Measurements from ENCODE around the gene FSD1.
"Not testable (repeated sequence)": the region's sequence is repeated elsewhere in the genome, so short reads cannot be mapped to it uniquely, and the experiment has no call there.

Gene FSD1

DNA sequence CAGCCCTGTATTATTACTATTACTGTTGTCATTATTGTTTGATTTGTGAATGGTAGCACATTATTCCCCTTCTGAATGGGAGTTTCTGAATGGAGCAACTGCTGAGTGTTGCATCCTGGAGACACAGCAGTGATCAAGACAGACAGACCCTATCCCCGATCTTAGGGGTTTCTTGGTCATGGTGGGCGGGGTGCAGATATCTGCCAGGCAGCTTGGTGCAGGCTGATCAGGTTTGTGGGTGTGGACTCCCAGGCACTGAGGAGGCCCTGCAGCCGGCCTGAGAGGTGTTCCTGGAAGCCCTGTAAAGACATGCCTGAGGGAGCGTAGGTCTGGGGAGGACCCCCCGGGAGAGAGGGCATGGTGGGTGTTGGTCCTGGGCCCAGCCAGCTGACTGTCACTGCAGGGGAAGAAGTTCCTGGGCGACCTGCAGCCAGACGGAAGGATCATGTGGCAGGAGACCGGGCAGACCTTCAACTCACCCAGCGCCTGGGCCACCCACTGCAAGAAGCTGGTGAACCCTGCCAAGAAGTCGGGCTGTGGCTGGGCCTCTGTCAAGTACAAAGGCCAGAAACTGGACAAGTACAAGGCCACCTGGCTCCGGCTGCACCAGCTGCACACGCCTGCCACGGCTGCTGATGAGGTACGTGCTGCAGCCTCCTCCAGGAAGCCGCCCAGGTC, 41.1 kb downstream of the FSD1 start:
- DNase-seq (ENCODE audit: low read depth) = no peak

GRCh38 chr19:4346020-4346383, 41.6 kb downstream of the FSD1 start:
- DNase-seq (ENCODE audit: low read depth) = no peak

DNA sequence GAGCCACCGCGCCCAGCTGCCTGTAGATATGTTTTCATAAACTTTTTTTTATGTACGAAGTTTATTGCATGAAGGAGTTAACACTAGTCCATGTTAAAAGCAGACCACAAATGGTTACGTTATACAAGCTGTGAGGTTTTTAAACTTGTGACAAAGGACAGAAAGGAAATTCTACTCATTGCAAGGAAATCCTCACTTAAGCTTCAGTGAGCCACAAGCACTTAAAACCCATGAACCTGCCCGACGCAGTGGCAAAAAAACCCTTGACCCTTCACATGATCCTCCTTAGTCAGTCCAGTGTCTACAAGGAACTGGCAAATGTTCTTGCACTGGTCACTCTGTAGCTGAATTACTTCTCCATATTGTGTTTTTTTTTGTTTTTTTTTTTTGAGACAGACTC, 43.1 kb downstream of the FSD1 start:
- DNase-seq (ENCODE audit: low read depth) = no peak

- DNase-seq (ENCODE audit: low read depth) = not testable (repeated sequence)
Observed at GRCh38 chr19:4349225-4349624, 44.8 kb downstream of the FSD1 start.

- no peak for DNase-seq (ENCODE audit: low read depth)
Observed at GRCh38 chr19:4350111-4350510, 45.7 kb downstream of the FSD1 start.

GRCh38 chr19:4350726-4351125, 46.3 kb downstream of the FSD1 start:
- no peak for DNase-seq (ENCODE audit: low read depth)

GRCh38 chr19:4352701-4353121, 48.3 kb downstream of the FSD1 start:
- peak; percentile 62 for DNase-seq (ENCODE audit: low read depth)

- no peak for DNase-seq (ENCODE audit: low read depth)
Observed at GRCh38 chr19:4354282-4354681, 49.9 kb downstream of the FSD1 start.

DNA sequence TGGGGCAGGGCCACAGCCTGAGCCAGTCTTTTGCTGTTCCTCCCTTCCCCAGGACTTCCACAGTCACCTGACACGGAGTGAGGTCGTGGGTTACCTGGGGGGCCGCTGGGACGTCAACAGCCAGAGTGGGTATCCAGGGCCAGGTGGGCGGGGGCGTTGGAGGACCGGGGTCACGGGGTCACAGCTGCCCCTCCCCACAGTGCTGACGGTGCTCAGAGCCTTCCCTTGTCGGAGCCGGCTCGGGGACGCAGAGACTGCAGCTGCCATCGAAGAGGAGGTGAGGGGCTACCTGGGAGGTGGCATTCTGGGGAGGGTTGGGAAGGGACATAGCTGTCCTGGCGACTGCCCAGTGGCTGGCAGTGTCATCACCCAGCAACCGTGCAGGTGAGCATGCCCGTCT, 50.5 kb downstream of the FSD1 start:
- DNase-seq (ENCODE audit: low read depth) = no peak

DNA sequence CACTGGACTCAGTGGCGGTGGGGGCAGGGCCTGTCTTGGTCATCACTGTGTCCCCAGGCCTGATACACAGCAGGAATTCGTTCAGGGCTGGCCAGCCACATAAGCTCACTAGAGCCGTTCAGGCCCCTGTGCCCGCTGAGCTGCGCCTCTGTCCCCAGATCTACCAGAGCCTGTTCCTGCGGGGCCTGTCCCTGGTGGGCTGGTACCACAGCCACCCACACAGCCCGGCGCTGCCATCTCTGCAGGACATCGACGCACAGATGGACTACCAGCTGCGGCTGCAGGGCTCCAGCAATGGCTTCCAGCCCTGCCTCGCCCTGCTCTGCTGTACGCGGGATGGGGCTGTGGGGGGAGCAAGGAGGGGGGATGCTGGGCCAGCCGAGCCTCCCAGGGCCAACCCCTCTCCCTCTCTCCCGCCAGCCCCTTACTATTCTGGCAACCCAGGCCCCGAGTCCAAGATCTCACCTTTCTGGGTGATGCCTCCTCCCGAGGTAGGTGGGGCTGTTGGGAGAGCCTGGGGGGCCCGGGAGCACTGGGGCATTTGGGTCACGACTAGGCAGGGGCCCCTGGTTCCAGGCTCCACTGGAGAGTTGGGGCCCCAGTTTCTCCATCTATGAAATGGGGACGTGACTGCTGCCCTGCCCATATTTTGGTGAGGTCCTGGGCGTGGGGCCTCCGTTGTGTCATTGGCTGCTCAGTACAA, 52.8 kb downstream of the FSD1 start:
- no peak for DNase-seq (ENCODE audit: low read depth)

GRCh38 chr19:4357921-4358326, 53.5 kb downstream of the FSD1 start:
- DNase-seq (ENCODE audit: low read depth) = no peak

DNA sequence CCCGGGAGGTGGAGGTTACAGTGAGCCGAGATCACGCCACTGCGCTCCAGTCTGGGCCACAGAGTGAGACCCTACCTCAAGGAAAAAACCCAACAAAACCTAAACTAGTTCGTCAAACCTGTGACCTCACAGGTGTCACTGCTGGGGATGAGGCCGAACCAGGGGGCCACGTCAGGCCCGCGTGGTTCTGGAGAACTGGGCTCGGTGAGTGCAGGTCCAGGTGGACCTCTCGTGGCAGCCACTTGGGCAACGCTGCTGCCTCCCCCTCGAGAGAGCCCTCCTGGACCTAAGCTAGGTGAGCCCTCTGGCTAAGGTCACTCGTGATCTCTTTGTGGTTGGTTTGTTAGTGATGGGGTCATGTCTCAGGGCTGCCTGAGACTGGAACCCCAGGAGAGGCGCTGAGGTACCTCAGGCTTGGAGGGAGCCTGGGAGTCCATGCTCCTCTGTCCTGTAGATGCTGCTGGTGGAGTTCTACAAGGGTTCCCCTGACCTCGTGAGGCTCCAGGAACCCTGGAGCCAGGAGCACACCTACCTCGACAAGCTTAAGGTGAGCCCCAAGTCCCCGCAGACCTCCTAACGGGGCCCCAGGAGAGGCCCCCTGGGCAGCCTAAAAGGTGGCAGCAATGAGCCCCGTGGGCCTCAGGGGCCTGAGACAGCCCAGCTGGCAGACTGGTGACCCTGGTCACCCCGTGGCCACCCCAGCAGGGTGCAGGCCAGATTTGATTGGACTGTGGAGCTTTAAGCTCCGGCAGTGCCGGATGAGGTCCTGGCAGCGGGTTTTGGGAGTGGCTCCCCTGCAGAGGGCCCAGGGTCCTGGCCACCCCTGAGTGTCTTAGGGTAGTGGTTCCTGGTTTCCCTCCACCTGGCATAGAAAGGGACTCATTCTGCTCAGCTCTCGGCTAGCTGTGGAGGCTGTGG, 54.6 kb downstream of the FSD1 start:
- DNase-seq (ENCODE audit: low read depth) = no peak

GRCh38 chr19:4359627-4360000, 55.2 kb downstream of the FSD1 start:
- no peak for DNase-seq (ENCODE audit: low read depth)

DNA sequence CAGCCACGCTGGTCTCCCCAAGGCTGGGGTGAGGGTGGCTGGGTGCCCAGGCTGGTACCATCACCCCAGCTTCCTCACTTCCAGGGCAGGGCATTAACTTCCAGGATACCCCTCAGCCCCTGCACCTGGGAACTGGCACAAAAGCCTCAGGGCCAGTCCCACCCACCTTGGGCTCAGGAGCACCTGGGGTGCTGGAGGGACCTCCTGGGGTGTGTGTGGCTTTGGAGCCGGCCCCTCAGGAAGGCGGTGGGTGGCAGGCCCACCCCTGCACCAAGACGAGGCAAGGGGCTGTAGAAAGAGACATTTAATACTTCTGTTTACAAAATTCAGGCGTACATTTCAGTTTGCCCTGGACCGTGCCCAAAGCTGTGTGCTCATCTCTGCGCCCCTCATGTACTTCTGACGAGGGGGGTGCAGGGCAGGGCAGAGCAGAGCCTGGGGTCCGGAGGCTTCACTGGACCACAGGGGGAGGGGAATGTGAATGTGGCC, 55.7 kb downstream of the FSD1 start:
- DNase-seq (ENCODE audit: low read depth) = no peak

DNA sequence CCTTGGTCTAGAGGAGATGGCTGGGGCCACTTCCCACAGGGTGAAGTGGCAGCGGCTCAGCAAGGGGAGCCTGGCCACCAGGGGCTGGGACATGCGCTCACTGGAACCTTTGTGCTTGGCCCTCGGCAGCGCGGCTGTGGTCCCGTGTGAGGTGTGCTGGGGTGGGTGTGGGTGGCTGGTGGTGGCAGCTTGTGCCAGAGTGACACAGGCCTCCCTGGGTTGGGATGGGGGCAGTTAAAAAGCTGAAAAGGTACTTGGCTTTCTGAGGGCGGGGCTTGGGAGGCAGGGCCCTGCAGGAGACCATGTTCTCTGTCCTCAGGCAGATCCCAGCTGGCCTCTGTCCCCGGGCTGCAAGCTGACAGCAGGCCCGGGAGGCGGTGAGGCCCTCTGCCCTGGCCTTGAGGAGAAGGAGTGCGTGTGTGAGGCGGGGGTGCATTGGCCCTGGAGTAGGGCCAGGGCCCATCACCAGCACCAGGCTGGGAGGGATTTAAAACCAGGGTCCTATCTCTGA, 56.3 kb downstream of the FSD1 start:
- no peak for DNase-seq (ENCODE audit: low read depth)

- no peak for DNase-seq (ENCODE audit: low read depth)
Observed at GRCh38 chr19:4361152-4362046, 57.0 kb downstream of the FSD1 start.

GRCh38 chr19:4362101-4362828, 57.9 kb downstream of the FSD1 start:
- no peak for DNase-seq (ENCODE audit: low read depth)

- DNase-seq (ENCODE audit: low read depth) = no peak
Observed at GRCh38 chr19:4362831-4363545, 58.6 kb downstream of the FSD1 start.

GRCh38 chr19:4363571-4364304, 59.3 kb downstream of the FSD1 start:
- DNase-seq (ENCODE audit: low read depth) = no peak

Measured in fibroblast of the conjunctiva (primary cell).